T-helper 1 cell treated with Interleukin-12 subunit alpha and Interleukin-12 subunit beta and Interleukin-4 antibody, amounts not matched to agents 30 ng/mL and 1 ng/mL, for 36 hours (primary cell): ENCODE measurements around the gene ENKD1. TPM values are rescaled to one million over a fixed set of nuclear protein-coding genes. Genes with fewer than 3 reads are reported as not detected.

Experiments used
- intact Hi-C: fragments of 100-400 bp; cut with micrococcal nuclease; formaldehyde crosslinking; loops from one replicate; pipeline ENCODE4 v1.15.1; 2024
- total RNA-seq: library from RNA; stranded (reverse); gene quantifications from 2 replicates; pipeline ENCODE4 v1.2.3, GENCODE V29; 2022

Gene ENKD1
- total RNA-seq, 1 donor from 2014 or later = 8.5 TPM

DNA sequence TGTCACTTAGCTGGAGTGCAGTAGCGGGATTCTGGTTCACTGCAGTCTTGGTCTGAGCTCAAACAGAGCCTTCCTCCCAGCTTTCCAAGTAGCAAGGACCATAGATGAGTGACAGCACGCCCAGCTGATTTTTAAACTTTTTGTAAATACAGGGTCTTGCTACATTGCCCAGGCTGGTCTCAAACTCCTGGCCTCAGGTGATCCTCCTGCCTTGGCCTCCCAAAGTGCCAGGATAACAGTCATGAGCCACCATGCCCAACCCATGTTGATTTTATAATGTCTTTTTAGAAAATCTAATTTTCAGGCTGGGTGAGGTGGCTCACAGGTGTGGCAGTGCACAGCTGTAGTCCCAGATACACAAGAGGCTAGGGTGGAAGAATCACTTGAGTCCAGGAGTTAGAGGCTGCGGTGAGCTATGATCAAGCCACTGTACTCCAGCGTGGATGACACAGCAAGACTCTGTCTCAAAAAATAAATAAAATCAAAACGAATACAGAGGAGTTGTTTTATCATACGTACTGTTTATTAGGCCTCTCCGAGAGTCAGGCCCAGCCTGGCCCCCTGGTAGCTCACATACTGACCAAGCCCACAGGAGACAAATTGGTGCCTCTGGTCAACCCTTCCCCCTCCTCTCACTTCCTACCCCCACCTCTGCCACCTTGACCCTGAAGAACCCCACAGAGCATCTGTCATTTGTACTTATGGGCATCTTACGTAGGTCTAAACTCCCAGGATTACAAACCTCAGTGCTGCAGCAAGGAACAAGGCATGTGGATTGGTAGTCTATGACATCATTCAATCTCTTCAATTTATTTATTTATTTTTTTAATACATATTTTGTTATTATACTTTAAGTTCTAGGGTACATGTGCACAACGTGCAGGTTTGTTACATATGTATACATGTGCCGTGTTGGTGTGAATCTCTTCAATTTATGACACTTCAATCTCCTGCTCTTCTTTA is 13.7 kb upstream of the ENKD1 start:
- intact Hi-C loops = no loop called here

DNA sequence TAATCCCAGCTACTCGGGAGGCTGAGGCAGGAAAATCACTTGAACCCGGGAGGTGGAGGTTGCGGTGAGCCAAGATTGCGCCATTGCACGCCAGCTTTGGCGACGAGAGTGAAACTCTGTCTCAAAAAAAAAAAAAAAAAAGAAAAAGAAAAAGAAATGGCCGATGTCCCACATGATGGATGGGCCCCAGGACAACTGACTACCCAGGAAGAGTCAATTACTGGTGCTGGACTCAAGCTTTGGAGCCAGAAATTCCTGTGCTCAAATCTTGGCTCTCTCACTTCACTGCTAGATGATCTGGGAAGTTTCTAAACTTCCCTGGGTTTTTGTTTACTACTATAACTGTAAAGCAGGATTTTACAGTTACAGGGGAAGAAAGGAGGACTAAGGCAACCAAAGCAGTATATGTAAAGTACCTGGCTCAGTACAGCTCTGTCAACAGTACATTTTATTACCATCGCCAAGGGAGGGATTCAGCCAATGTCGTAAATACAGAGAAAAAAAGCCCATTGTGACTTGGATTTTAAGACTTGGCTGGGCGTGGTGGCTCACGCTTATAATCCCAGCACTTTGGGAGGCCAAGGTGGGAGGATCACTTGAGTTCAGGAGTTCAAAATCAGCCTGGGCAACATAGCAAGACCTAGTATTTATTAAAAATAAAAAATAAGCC is 11.9 kb upstream of the ENKD1 start:
- intact Hi-C loops = no loop called here

DNA sequence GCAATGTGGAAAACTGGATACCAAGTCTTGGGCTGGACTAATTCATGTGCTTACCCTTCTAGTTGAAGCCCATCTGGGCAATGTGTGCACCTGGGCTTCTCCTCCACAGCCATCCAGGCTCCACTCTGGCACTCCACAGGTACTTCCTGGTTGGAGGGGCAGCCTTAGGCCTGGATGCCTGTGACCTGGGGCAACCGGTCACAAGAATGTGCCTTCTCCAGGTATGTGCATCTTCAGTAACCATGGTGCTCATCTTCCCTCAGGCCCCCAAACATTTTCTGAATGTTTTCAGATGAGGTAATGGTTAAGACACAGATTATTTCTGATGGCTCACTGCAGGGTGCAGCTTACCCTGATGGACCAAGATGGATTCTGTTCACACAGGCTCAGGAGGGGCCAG is 11.2 kb upstream of the ENKD1 start:
- intact Hi-C loops = no loop called here

DNA sequence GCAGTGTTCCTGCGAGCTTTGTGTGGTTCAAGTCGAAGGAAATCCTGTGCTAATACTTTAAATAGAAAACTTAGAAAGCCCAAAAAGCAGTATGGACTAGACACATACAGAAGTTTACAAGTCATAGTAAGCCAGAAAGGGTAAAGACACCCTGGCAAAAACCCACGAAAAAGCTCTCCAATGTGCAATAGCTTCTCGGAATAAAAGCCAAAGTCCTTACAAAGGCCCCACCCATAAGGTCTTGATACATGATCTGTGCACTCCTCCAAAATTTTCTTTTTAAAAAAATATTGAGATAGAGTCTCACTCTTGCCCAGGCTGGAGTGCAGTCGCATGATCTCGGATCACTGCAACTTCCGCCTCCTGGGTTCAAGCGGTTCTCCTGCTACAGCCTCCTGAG is 10.4 kb upstream of the ENKD1 start:
- intact Hi-C loops = no loop called here

DNA sequence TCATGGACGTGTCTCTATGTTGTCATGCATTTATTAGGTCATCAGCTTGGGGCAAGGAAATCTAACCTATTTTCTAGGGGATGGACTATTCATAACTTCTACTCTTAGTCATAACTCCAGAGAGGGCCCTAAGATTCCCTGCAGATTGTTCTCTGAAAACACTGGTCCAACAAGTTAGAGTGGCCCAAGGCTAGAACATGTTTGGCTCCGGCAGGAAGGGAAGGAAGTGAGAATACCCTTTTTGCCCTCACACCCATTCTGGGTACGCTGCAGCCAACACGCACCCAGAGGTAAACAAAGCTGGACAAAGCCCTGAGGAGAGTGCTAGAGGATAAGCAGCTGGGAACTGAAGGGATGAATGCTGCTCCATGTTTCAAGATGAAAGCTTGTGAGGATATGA is 10.0 kb upstream of the ENKD1 start:
- intact Hi-C loops = no loop called here

DNA sequence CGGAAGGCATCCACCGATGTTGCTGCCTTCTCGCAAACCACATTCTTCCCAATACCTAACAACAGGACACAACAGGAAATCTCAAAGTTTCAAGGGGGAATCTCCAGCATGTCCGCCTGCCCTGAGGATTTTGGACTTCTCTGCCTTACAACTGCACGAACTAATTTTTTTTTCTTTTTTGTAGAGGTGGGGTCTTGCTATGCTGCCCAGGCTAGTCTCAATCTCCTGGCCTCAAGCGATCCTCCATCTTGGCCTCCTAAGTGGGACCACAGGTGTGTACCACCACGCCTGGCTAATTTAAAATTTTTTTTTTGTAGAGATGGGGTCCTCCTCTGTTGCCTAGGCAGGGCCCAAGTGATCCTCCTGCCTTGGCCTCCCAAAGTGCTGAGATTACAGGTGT is 9.4 kb upstream of the ENKD1 start:
- intact Hi-C loops = no loop called here

DNA sequence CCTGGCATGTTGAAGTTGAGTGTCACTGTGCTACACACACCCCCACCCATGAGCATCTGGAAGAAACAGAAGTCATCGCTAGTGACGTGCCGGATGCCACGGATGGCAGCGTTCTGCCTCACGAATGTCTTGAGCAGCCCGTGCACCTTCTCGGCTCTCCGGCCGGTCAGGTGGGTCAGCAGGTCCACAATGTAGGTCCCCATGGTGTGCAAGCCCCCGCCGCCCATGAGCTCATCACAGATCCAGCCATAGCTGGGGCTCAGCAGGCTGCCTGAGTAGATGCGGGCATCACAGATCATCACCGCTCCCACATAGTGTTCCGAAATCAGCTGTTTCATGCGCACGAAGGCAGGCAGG is 9.0 kb upstream of the ENKD1 start:
- intact Hi-C loops = no loop called here

DNA sequence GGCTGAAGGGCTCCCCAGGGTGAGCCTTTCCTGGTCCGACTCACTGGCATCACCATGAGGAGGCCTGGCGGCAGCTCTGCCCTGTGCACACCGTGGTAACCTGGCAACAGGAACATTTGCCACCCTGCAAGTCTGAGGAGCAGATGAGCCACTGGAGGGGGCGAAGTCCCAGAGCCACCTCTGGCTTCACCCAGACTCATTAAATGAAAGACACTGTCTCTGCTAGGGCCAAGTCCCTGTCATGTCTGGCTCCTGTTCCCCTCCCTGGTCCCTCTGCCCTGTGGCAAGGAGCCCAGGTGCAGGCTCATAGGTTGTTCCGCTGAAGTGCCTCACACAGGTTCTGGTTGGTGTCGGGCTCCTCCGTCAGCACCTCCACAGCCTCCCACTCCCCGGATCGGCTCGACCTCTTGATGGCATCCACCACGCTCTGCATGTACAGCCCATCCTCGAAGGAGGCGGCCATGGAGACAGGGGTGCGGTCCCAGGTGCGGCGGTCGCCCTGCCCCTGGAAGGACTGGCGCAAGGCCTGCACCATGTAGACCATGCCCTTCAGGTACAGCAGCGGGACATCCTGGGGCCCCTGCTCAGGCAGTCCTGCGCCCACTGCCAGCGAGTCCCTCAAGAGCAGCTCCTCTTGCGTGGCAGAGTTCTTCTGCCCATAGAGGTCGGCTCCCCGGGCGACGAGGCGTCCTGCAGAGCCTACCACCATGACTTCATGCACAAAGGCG is 8.5 kb upstream of the ENKD1 start:
- intact Hi-C loops = no loop called here

DNA sequence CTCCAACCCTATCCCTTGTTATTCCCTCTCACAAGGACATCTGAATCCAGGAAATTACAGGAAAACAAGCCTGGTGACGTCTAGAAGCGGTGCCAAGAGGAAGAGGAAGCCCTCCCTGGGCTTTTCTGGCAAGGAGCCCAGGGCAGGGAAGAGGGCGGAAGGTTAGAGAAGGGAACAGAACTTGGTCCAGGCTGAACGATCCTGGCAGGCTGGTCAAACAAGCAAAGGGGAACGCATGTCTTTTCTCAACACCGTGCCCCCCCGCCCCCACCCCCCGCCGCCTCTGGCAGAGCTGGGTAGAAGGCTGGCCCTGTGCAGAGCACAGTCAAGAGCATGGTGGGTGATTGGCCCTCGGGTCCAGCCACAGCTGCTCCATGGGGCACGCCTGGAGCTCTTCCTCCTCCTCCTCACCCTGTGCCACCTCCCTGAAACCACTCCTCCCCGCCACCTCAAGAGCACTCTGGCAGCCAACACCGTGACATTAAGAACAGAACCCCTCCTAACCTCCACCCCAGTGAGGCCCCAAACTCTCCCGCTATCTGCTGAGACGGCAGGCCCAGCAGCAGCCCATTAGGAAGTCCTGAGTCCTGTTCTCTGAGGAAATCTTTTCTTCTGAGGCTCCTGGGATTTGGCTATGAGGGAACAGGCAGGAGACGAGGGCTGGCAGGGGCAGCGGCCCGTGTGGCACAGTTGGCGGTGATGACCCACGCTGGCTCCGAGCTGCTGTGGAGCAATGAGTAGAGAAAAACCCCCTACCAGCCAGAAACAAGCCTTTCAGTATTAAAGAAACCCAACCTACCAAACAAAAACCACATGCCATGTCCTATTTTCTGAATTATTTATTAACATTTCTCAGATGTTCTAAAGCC is 7.4 kb upstream of the ENKD1 start:
- intact Hi-C loops = no loop called here

DNA sequence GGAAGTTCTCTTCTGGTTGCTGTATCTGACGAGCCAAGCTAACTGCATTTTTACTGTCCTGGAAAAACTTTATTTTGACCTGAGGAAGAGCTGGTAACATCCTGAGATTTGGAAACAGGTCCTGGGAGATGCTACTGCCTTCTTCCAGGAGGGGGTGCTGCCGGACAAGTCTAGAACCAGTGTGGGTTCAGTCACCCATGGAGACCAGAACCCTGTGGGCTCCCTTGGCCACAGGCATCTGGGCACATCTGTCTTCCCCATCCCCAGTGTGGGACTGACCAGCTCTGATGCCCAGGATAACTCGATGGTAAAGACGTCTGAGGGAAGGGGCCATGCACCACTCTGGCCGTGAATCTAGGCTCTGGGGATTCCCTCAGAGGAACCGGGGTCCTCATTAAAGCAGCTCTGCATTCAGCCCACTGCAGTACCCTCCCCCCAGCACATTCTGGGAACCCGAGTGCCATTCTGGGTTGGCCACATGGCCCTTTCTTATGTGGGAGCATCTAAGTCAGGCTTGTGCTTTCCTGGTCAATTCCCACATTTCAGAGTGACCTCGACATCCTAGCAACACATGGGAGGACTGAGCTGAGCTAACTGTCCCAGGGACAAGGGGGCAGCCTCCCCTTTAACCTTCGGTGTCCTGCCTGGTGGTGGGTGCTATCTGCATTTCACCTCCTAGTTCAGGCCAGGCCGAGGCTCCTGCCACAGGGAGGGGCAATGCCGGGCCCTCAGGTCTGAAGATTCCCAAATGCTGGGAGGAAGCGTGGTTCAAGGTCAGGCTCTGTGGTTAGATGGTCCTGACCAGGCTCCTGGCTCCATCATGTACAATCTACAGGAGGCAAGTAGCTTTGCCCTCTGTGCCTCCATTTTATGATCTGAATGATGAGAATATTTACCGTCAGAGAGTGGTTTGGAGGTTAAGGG is 6.5 kb upstream of the ENKD1 start:
- intact Hi-C loops = loop anchor here (1.0 kb wide), 4 partner anchors 133 to 255 kb away; partner anchors contain the start of genes RANBP10 and TSNAXIP1

DNA sequence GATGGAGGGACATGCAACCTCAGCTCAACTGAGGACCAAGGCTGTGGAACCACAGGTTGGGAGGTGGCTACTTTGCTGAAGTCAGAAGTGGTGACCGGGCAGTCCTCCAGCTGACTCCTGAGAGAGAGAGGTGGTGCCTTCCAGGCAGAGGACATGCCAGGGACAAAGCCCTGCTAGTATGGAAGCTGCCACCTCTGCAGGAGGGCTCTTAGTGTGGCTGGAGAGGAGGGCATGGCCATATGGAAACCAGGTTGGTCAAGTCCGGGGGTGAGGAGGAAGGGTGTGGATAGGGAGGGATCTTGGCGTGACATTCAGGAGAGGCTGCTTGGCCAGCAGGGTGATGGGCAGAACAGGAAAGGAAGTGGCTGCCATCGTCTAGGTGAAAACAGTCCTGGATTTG is 5.8 kb upstream of the ENKD1 start:
- intact Hi-C loops = loop anchor here (1.0 kb wide), 4 partner anchors 134 to 256 kb away; partner anchors contain the start of genes RANBP10 and TSNAXIP1

DNA sequence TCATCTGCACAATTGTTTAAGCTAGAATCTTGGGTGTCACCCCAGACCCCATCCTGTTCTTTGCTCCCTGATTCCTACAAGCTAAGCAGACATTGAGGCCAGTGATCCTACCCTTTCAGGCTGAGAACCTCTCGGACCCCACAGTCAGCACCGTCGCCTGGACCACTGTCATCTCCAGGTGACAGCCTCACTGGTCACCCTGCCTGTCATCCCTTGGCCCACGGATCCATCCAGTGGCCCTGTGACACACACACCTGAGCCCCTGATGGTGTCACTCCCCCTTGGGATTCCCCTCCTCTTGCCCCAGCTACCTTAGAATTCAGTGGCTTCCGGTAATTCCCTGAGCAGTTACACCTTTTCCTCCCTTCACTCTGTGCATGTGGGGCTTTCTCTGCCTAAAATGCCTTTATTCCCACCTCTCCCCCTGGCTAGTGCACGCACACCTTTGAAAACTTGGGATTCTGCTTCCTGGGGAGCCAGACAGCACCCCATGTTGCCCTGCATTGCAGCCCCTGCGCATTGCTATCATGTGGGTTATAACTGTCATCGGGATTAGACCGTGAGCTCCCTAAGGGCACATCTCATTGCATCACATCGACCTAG is 3.0 kb upstream of the ENKD1 start:
- intact Hi-C loops = loop anchor here (5.0 kb wide), 2 partner anchors 422 to 487 kb away; partner anchors contain the start of genes FHOD1, MATCAP1 and SLC9A5

DNA sequence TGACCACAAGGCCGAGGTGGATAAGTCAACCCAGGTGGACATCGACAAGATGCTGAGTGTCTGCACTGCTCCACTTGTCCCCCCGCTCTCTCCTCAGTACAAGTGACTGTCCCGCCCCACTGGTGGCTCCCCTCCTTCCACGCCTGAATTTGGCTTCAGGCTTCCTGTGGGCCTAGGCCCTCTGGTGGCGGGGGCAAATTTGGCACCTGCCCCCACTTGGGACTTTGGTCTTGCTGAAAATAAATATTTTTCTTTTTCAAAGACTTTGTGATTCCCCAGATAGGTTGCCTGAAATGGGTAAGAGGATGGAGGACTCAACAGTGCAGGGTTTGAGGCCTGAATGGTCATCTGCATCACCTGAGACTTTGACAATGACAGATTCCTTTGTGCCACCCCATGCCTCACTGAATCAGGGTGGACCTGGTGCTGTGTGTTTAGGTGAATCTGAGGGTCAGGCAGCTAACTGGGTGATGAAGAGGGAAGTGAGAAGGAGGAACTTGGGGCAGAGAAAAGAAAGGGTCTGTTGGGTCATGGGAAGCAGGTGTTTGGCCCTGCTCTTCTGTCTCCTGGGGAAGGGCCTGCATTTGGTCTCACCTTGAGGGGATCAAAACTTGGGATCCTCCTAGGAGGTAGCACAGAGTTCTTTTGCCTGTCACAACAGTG is 2.1 kb upstream of the ENKD1 start:
- intact Hi-C loops = loop anchor here (1.0 to 5.0 kb wide), 9 partner anchors 8 to 486 kb away; partner anchors contain the start of genes ACD, ATP6V0D1, FHOD1 and MATCAP1

DNA sequence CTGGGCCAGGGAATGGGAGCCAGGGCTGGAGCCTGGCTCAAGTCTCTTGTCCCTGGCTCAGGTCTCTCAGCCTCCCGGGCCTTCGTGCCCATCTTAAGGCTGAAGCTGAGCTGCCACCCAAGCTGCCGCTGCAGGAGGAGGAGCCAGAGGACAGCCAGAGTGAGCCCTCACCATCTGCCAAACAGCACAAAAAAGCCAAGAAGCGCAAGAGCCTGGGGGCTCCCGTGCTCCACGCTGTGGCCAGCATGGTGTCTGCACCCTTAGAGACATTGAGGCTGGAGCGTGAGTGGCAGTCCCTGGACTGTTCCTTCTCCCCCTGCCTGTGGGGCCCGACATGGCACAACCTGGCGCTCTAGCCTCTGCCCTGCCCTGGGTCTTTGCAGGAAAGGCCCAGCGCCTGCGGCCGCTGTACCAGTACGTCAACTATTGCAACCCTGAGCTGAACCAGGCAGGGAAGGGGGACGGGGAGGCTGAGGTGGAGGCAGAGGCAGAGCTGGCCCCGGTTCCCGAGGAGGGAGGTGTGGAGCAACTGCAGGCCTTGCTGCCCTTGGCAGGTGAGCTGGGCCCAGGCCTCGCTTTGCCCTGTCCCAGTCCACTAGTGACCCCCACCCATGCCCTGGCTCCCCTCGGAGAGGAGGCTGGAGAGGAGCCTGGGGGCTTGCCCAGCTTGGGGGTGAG is 1.4 kb upstream of the ENKD1 start:
- intact Hi-C loops = loop anchor here (1.0 to 5.0 kb wide), 10 partner anchors 8 to 486 kb away; partner anchors contain the start of genes ACD, ATP6V0D1, EDC4 and FHOD1

DNA sequence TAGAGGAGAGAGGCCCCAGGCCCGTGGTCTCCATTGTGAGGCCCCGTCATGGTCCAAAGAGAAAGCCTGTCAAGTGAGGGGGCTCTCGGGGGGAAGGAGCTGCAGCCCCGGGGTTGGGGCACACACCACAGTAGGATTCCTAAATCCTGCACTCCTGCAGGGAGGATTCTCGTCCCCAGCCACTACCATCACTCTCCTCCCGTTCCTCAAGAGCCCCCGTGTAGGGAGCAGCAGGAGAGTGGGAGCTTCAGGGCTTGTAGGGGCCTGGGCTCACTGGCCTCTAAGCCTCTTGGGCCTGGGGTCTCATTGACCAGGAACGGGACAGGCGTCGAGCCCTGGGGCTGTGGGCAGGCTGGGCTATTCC is 885 bp upstream of the ENKD1 start:
- intact Hi-C loops = loop anchor here (2.0 to 5.0 kb wide), 3 partner anchors 205 to 485 kb away; partner anchors contain the start of genes EDC4, FHOD1, MATCAP1 and SLC9A5

DNA sequence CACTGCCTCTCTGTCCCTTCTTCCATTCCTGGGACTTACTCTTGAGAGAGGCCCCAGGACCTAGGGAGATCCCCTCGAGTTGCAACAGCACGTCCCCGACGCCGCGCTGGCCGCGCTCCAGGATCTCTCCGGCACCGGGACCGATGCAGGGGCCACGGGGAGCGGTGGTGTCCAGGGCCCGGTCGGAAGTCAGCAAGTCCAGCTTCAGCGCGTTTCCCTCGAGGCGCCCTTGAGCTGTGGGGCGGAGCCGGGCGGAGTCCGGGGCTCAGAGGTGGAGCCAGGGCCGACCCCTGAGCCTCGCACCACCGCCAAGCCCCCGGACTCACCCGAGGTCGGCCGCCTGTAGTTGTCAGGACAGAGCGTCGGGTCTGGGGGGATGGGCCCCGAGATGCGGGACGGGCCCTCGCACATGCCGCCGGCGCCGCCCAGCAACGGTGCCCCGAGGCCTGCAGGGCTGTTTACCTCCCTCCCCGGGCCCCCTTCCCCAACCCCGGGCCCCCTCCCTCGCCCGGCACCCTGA is 458 bp downstream of the ENKD1 start:
- intact Hi-C loops = loop anchor here (1.0 to 5.0 kb wide), 5 partner anchors 104 to 484 kb away; partner anchors contain the start of genes CTCF, EDC4, FHOD1 and MATCAP1

DNA sequence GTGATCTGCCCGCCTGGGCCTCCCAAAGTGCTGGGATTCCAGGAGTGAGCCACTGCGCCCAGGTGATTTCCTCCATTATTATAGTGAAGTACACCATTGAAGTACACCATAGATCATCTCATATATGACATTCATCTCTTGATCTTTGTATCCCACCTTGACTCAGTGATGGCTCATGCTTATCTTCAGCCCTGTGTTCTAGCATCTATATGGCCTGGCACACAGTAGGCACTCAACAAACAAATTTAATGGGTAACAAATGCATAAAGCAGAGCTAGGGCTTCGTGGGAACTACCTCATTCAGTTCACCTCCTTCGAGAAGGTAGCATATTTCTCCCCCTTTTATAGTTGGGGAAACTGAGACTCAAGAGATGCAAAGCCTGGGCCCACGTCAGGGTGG is 952 bp downstream of the ENKD1 start:
- intact Hi-C loops = loop anchor here (5.0 kb wide), 2 partner anchors 418 to 483 kb away; partner anchors contain the start of genes FHOD1, MATCAP1 and SLC9A5
